GM12891 (cell line): ENCODE data around the gene PUDP.

Experiments
- DNase-seq: peaks from one replicate; pipeline ENCODE4 v3.0.0; 2011; ENCODE audit warnings: low spot score; ENCODE audit not compliant: insufficient read length
- FAIRE-seq: peaks from 2 replicates; lab custom pipeline; 2011; peaks lifted over from hg19 to GRCh38; lab: Jason Lieb, UNC
- PAX5 ChIP-seq: IDR thresholded peaks from 2 replicates; pipeline ENCODE4 v1.6.1; 2011; ENCODE audit warnings: low read length, moderate library complexity, mild to moderate bottlenecking; ENCODE audit not compliant: insufficient read depth, severe bottlenecking
- POLR2A ChIP-seq: IDR thresholded peaks from 2 replicates; pipeline ENCODE4 v1.6.1; 2011; ENCODE audit warnings: low read depth, low read length, control low read depth
- POLR2AphosphoS5 ChIP-seq: IDR thresholded peaks from 2 replicates; pipeline ENCODE4 v1.6.1; 2011; ENCODE audit warnings: low read depth, low read length, control low read depth
- POU2F2 ChIP-seq: IDR thresholded peaks from 2 replicates; pipeline ENCODE4 v1.6.1; 2011; ENCODE audit warnings: low read depth, mild to moderate bottlenecking, control low read depth, low read length, moderate library complexity
- SPI1 ChIP-seq: IDR thresholded peaks from 2 replicates; pipeline ENCODE4 v1.6.1; 2011; ENCODE audit warnings: low read depth, low read length, control low read depth
- TAF1 ChIP-seq: IDR thresholded peaks from 2 replicates; pipeline ENCODE4 v1.6.1; 2011; ENCODE audit warnings: low read depth, low read length, control low read depth

PUDP gene

GRCh38 chrX:7083468-7084396, 64.2 kb downstream of the PUDP start:
- FAIRE-seq (peak; percentile 96), DNase-seq (no peak)
- peak; percentile 77 for TF ChIP-seq SPI1
- no peak for TF ChIP-seq POLR2AphosphoS5
- no peak for TF ChIP-seq POLR2A

- peak; percentile 35 for FAIRE-seq
- no peak for DNase-seq
- no peak for TF ChIP-seq SPI1
- TF ChIP-seq PAX5: no peak
- TF ChIP-seq POLR2AphosphoS5: no peak
- no peak for TF ChIP-seq TAF1
- no peak for TF ChIP-seq POU2F2
- TF ChIP-seq POLR2A: no peak
Measured at GRCh38 chrX:7083021-7083420, 64.9 kb downstream of the PUDP start.

DNA sequence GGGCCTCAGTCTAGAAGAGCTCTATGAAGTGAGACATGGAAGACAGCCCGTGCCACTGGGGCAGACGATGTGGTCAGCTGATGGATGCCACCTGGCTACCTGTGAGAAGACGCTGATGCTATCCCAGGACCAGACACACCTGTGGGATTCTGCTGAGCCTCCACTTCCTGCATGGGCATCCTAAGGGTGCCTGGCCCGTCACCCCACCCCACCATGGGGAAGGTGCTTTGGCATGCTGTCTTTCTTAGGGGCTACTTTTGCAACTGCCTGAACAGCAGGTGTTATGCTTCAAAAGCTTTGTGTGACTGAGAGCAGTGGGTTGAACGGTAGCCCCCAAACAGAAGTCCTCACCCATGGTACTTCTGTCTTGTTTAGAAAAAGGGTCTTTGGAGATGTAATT, 65.4 kb downstream of the PUDP start:
- FAIRE-seq (no peak), DNase-seq (no peak)

GRCh38 chrX:7077241-7078230, 70.4 kb downstream of the PUDP start:
- FAIRE-seq (no peak), DNase-seq (no peak)
- TF ChIP-seq POLR2AphosphoS5 (no peak), TAF1 (no peak), SPI1 (no peak), PAX5 (no peak), POLR2A (no peak), POU2F2 (no peak)

More for the DNA sequence above, 65.4 kb downstream of the PUDP start:
- TF ChIP-seq POLR2AphosphoS5 (no peak), PAX5 (no peak), TAF1 (no peak), POU2F2 (no peak), SPI1 (no peak), POLR2A (no peak)

DNA sequence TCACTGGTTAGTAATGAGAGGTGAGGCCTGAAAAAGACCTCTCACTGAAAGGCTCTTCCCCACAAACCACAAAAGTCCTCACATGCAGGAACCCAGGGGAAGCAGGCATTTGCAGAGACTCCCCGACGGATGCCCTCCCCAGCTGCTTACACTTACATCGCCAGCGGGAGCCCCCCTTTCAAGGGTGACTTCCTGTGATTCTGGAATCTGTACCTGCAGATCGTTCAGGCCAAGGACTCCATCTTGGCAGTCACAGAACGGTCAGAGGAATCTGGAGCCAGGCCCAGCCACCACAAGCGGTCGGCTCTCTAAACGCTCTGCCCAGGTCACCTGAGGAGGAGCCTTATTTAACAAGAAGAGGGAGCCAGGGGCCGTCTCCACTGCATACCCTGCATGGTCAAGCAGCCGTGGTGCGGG, 71.7 kb downstream of the PUDP start:
- DNase-seq (no peak), FAIRE-seq (peak; percentile 80)
- TF ChIP-seq POLR2AphosphoS5 (no peak), PAX5 (no peak), POLR2A (no peak), TAF1 (no peak), POU2F2 (no peak), SPI1 (no peak)

DNA sequence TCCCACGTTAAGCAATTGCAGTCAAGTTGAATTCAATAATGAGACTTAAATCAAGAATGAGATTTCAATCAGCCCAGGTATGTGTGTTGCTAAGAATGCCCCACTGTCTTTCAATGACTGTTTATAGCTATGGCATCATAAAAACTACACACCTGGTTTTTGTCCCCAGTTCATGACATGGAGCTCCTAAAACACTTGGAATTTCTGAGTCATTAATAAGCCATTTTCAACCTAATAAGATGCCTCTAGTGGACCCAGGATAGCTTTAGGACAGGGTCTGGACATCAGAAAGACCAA, 73.1 kb downstream of the PUDP start:
- TF ChIP-seq SPI1 (no peak), POU2F2 (no peak), PAX5 (no peak), POLR2A (no peak), TAF1 (no peak), POLR2AphosphoS5 (no peak)
- no peak for FAIRE-seq
- no peak for DNase-seq

GRCh38 chrX:7074148-7074907, 73.6 kb downstream of the PUDP start:
- FAIRE-seq: peak; percentile 52
- DNase-seq: no peak
- TF ChIP-seq POU2F2 (no peak), PAX5 (no peak), POLR2A (no peak), POLR2AphosphoS5 (no peak), TAF1 (no peak), SPI1 (no peak)

DNA sequence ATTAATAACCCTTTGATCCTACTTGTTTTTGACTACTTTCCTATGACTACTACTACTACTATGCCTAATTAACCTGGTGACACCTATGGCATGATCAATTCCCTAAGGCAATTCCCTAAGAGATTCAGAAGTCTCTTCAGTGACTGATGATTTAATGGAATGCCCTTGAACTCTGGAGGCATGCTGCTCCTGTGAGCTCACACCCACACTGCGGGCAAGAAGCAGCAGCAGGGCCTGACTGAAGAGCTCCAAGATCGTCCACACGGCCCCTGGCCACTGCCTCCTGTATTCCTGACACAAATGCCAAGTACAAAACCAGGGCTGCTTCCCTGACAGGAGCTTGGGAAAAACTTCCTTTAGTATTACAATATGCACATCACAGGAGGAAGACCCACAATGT, 74.6 kb downstream of the PUDP start:
- DNase-seq (no peak), FAIRE-seq (no peak)
- TF ChIP-seq TAF1: no peak
- TF ChIP-seq POLR2AphosphoS5: no peak
- no peak for TF ChIP-seq POLR2A
- no peak for TF ChIP-seq POU2F2
- no peak for TF ChIP-seq SPI1

- TF ChIP-seq PAX5 (no peak), POLR2AphosphoS5 (no peak), POU2F2 (no peak), SPI1 (no peak), TAF1 (no peak), POLR2A (no peak)
- DNase-seq (no peak), FAIRE-seq (no peak)
Measured at GRCh38 chrX:7072856-7073255, 75.1 kb downstream of the PUDP start.
